HTERT RPE-1 (cell line): ENCODE measurements around the gene IAH1.

Source experiments
- in situ Hi-C: fragments of 300-500 bp; cut with MboI; formaldehyde crosslinking; loops from 4 replicates; pipeline ENCODE4 v1.14.3; 2020; ENCODE audit warnings: low sequenced_read_pairs

IAH1 gene

DNA sequence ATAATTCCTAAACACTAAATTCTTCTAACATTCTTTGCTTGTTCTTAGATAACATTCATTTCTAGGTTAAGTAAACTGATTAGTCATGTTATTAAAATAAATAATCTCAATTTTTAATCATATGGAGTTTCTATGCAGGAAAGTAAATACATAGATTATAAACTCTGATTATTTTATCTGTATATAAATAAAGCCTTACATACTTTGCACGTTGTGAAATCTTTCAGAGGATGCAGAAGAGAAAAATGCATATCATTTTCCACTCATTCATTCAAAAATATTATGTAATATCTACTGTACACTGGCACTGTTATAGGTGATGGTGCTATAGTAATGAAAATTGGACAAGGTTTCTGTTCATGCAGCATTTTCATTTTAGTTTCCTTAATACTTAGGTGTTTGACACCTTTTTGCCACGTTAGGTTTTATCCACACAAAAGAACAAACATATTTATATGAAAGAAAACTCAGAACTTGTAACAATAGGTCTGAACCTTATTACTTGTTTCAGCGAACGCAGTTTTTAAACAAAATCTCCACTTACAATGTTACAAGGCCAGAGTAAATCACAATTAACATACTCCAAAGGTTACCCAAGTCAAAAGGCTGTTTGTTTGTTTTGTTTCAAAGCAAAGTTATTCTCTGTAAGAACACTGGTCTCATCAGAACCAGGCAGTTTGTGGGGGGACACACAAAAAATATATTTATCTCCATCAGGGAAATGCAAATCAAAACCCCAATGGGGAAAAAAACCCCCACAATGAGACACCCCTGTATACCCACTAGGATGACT, 53.8 kb downstream of the IAH1 start:
- in situ Hi-C loops: no loop called here

DNA sequence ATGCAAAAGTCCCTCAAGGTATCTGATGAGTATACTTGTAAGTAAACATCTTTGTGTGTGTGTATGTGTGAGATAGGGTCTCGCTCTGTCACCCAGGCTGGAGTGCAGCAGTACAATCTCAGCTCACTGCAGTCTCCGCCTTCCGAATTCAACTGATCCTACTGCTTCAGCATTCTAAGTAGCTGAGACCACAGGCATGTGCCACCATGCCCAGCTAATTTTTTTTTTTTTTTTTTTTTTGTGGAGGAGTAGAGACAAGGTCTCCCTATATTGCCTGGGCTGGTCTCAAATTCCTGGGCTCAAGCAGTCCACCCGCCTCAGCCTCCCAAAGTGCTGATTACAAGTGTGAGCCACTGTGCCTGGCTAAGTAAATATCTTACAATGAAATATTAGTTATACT, 58.1 kb downstream of the IAH1 start:
- in situ Hi-C loops: no loop called here

DNA sequence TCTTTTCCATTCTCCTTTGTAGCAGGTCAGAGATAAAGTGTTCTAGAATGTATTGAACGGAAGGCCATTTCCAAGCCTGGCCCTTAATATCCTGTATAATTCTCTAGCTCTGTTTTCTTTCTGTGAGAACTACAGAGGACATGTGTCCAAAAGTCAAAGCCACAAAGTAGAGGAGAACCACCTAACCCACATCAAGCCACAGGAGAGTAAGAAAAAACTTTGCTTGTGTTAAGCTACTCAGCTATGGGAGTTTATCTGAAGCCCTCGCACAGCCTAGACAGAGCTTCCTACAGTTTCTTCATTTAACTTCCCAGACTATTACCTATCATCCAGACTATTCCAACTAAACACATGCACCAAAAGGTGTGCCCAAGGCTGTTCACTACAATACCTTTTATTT, 59.3 kb downstream of the IAH1 start:
- in situ Hi-C loops: no loop called here

DNA sequence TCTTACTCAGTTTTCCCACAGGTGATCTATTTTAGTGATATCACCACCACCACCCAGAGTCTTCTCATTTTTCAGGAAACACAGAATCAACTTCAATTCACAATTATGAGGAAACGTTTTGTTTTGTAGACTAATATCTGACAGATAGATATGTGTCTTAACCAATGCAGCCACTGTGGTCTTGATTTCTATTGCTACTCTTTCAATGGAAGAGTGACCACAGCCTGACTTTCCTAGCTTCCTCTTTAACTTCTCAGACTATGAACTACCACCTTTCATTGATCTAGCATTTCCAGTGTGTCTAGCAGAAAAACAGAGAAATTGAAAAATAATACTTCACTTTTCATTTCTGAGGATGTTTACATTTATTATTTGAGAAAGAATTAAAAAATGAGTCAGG, 60.8 kb downstream of the IAH1 start:
- in situ Hi-C loops: no loop called here

DNA sequence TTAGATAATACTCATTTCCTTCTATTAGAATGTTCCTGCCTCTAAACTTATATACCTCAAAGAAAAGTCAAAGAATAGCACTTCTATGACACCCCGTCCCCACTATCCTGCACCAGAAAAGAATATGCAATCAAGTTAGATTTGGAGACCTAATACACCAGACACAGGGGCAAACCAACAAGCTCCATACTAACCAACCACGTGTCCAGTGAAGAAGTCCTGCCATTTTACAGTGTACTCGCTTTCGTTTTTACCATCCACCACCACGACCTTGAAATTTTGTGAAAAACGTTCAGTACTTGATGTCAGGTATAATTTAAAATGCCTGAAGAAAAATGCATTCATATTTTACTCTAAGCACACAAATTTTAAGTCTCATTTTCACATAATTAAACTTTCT, 62.2 kb downstream of the IAH1 start:
- in situ Hi-C loops: no loop called here

DNA sequence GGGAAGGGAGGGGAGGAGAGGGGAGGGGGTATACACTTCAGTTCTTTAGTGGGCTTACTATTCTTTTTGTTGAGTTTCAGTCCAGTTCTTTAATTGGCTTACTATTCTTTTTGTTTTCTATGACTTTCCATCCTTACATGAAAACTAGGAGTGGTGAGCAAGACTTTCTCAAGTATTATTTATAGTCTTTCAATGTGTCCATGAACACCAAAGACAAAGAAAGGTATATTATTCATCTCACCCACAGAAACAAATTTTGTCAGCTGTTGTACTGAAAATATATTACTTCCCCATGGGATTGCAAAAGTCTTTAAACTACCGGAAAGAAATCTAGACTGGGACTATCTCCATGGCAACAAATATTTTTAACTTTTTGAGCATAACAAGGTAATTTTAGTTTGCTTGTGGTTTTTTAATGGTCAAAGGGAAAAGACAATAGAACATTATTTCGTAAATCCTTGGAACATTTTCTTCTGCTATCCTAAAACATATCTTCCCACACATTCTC, 63.7 kb downstream of the IAH1 start:
- in situ Hi-C loops: no loop called here
